ENCODE measurements around the gene OVCH1.

The OVCH1 gene, protein sequence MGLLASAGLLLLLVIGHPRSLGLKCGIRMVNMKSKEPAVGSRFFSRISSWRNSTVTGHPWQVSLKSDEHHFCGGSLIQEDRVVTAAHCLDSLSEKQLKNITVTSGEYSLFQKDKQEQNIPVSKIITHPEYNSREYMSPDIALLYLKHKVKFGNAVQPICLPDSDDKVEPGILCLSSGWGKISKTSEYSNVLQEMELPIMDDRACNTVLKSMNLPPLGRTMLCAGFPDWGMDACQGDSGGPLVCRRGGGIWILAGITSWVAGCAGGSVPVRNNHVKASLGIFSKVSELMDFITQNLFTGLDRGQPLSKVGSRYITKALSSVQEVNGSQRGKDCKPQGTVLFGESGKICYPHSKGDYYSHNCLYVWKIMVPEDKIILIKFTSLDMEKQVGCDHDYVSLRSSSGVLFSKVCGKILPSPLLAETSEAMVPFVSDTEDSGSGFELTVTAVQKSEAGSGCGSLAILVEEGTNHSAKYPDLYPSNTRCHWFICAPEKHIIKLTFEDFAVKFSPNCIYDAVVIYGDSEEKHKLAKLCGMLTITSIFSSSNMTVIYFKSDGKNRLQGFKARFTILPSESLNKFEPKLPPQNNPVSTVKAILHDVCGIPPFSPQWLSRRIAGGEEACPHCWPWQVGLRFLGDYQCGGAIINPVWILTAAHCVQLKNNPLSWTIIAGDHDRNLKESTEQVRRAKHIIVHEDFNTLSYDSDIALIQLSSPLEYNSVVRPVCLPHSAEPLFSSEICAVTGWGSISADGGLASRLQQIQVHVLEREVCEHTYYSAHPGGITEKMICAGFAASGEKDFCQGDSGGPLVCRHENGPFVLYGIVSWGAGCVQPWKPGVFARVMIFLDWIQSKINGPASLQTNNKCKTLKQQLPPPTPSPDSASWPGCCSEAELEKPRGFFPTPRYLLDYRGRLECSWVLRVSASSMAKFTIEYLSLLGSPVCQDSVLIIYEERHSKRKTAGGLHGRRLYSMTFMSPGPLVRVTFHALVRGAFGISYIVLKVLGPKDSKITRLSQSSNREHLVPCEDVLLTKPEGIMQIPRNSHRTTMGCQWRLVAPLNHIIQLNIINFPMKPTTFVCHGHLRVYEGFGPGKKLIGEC

DNA sequence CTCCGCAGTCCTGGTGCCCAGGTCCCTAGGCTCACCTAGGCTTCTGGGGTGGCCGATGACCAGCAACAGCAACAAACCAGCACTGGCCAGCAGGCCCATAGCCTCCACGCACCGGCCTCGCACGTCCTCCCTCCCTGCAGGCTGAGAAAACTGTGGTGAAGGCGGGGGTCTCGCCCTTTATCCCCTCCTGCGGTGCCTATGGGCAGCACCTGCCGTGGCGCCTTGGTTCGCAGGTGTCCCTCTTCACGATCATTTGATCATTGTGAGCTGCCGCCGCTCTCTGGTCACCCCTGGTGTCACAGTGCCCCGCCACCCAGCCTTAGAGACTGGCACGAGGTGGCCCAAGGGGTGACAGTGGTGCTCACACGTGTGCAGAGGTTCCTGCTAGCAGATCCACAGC, at the start of gene OVCH1:
TSS of gene OVCH1 (minus strand) at position 99 of the 400 bp plus-strand sequence. CDS start at position 99, 0 bp downstream.
- DNase-seq = no peak

DNA sequence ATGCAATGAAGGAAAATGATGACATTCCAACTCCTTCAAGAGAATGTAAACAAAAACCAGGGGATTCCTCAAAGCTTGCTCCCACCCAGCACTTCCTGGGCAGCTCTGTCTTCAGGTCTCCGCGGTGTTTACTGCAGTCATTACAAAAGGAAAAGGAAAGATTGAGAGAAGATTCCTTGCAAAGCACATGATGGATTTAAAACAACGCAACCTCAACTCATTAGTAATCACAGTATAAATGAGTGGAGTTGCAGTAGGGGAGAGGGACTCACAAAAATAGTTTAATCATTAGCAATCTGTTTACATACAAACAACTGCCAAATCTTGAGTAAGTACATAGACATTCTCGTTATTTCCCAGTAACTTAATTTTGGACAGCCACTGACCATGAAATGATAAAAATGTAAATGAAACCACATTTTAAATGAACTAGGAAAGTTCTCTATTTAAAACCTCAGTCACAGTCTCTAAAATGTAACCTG, 49.7 kb upstream of the OVCH1 start:
- no peak for DNase-seq

- DNase-seq = no peak
Observed at GRCh38 chr12:29546000-29546399, 48.5 kb upstream of the OVCH1 start.

DNA sequence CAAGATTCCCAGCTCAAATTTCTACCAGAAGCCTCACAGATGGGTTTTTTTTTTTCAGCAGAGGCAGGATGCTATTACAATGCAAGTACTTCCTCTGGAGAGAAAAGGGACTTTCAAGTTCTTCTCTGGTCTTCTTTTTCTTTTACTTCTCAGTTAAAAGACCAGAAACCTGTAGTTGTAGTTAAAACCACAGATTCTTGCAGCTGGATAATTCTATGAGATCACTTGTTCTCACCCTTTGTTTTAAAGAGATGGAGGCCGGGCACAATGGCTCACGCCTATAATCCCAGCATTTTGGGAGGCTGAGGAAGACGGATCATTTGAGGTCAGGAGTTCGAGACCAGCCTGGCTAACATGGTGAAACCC, 47.6 kb upstream of the OVCH1 start:
- DNase-seq = no peak

- no peak for DNase-seq
Observed at GRCh38 chr12:29544428-29545101, 47.1 kb upstream of the OVCH1 start.

DNA sequence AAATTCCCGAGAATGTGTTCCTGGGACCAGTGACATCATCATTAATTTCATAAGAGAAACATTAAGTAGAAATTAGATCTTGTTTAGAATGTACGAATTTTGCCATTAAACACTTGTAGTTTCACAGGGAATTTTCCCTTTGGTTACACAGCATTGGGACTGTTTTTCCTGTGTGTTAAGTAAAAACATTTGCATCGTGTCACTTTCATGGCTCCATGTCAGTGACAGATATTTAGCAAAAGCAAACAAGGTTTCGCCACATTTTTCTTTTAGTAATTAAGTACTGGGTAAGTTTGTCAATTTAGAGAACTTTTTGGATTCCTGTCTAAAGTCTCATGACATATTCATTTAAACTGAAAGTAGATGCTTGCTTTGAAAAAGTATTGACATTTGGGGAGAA, 45.5 kb upstream of the OVCH1 start:
- no peak for DNase-seq

- no peak for DNase-seq
Observed at GRCh38 chr12:29537298-29537697, 39.8 kb upstream of the OVCH1 start.

DNA sequence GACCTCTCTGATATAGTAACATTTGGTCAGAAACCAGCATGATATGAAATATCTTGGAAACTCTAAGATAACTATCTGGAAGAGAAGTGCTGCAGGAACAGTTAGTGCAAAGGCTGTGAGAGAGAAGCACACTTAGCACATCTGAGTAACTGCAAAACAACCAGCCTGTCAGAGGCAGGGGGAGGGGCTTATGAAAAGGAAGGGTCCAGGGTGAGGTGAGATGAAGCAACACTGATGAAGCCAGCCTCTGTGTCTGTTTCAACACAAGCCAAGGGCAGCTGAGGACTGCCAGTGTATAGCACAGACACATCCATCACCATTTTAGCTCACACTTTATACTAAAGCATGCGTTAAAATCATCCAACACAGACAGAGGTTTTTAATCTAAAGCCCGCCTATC, 37.4 kb upstream of the OVCH1 start:
- no peak for DNase-seq

GRCh38 chr12:29533815-29534489, 36.5 kb upstream of the OVCH1 start:
- no peak for DNase-seq

DNA sequence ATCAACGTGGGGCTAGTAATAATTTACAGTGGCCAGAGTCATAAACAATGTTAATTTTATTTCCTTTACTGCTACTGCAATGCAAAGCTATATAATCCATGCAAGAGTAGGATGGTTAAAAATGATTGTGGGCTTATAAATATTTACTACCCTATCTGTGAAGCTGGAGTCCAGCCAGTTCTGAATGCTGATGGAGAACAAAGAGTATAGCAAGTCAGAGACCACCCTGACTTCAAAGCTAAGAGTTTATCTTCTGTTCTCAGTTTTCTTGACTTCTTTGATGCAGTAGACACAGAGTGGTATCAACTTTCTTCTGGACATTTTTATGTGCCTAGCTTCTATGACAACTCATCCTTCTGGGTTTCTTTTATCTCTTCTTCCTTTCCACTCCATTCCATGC, 34.0 kb upstream of the OVCH1 start:
- no peak for DNase-seq

GRCh38 chr12:29530436-29530835, 33.0 kb upstream of the OVCH1 start:
- no peak for DNase-seq

GRCh38 chr12:29528161-29528560, 30.7 kb upstream of the OVCH1 start:
- DNase-seq = no peak

GRCh38 chr12:29521951-29522350, 24.5 kb upstream of the OVCH1 start:
- DNase-seq = no peak

GRCh38 chr12:29519585-29520182, 22.2 kb upstream of the OVCH1 start:
- DNase-seq = peak; percentile 4

GRCh38 chr12:29518407-29518806, 20.9 kb upstream of the OVCH1 start:
- no peak for DNase-seq

- DNase-seq = no peak
Observed at GRCh38 chr12:29517264-29517663, 19.8 kb upstream of the OVCH1 start.

GRCh38 chr12:29516431-29516875, 19.0 kb upstream of the OVCH1 start:
- no peak for DNase-seq

GRCh38 chr12:29510591-29511185, 13.2 kb upstream of the OVCH1 start:
- DNase-seq = no peak

DNA sequence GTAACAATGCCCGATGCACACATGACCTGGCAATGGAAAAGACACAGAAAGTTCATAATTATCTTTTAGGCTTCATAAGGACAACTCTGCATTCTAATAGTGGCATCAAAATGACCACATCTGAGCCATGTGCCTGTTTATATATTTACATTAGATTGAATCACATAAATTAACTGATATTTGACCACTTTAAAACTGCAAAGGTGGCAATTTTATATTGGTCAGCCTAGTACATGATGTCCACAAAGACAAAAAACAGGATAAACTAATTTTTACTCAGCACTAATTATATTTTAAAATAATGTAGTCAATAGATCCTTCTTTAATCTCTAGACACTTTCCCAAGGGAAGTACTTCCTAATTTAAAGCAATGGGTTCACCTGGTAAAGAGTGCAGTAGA, 12.0 kb upstream of the OVCH1 start:
- DNase-seq = no peak

DNA sequence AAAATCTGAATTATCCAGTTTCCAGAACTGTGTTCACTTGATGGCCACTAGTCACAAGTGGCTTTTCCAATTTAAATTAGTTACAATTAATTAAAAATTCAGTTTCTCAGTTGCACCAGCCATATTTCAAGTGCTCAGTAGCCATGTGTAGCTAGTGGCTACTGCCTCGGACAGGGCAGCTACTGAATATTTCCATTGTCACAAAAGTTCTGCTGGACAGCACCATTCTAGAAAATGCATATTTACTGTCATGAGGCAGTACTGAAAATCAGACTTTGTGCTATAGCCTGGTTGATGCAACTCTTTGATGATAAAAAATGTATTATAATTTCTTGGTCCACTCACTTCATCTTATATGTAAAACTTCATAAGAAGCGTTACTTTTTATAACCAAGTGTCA, 11.5 kb upstream of the OVCH1 start:
- no peak for DNase-seq

GRCh38 chr12:29505122-29505521, 7.6 kb upstream of the OVCH1 start:
- DNase-seq = no peak
